Activated CD4-positive, alpha-beta T cell treated with anti-CD3 and anti-CD28 coated beads for 36 hours (primary cell): Measurements from ENCODE around the gene CPNE5. TPM values are rescaled to one million over a fixed set of nuclear protein-coding genes. Genes with fewer than 3 reads are reported as not detected.
A peak's percentile ranks its signal among the peaks of the same experiment; 100 is the strongest.

Experiments used
- ATAC-seq: fragments of 200-7000 bp; cut with Tn5 transposase; one replicate; pipeline ENCODE4 v1.10.0; 2021; ENCODE audit warnings: mild to moderate bottlenecking, moderate library complexity
- CTCF ChIA-PET: fragments of 350-600 bp; sonication (Branson Sonifier 250); formaldehyde crosslinking; loops from one replicate; lab custom pipeline; 2021; ENCODE audit warnings: antibody characterized with exemption; lab: Charles Lee
- POLR2A ChIA-PET: fragments of 350-600 bp; sonication (Branson Sonifier 250); formaldehyde crosslinking; loops from one replicate; lab custom pipeline; 2021; ENCODE audit warnings: antibody characterized with exemption, inconsistent platforms; lab: Charles Lee
- DNase-seq: peaks from one replicate; pipeline ENCODE4 v3.0.0-alpha.2; 2020
- H3K27ac Mint-ChIP-seq: one replicate; pipeline ENCODE4 v1.8.0; 2021; ENCODE audit warnings: mixed read lengths
- H3K27me3 Mint-ChIP-seq: one replicate; pipeline ENCODE4 v1.8.0; 2021; ENCODE audit warnings: mixed read lengths
- H3K36me3 Mint-ChIP-seq: one replicate; pipeline ENCODE4 v1.8.0; 2021; ENCODE audit warnings: low read depth, mixed read lengths
- H3K4me1 Mint-ChIP-seq: one replicate; pipeline ENCODE4 v1.8.0; 2021; ENCODE audit warnings: mixed read lengths
- H3K4me3 Mint-ChIP-seq: one replicate; pipeline ENCODE4 v1.8.0; 2021; ENCODE audit warnings: mild to moderate bottlenecking, moderate library complexity, mixed read lengths
- H3K9me3 Mint-ChIP-seq: one replicate; pipeline ENCODE4 v1.8.0; 2021; ENCODE audit warnings: low read depth, mixed read lengths
- intact Hi-C, 2 experiments: fragments of 100-400 bp; cut with DNase I in 1 of 2; cut with micrococcal nuclease in 1 of 2; formaldehyde crosslinking; loops; one replicate each; pipeline versions ENCODE4 v1.14.2 to v1.15.1; 2022 to 2024; cut with DNase I, micrococcal nuclease
- total RNA-seq, 2 experiments: library from RNA; stranded (reverse); gene quantifications; one replicate each; pipeline ENCODE4 v1.2.3, GENCODE V29; 2021

CPNE5 gene
- total RNA-seq, 2 experiments from 2014 or later = 1.1 to 1.3 TPM

- DNase-seq = no peak
- intact Hi-C loops = no loop called here
- no peaks in the 10 kb centered on the region for H3K9me3 Mint-ChIP-seq
- H3K27me3 Mint-ChIP-seq = peaks cover 2% of the 10 kb centered on the region
- ChIA-PET CTCF (interaction anchor here (0.6 to 7.2 kb wide), 8 partner anchors 19 to 231 kb away, joined by 3 to 152 read pairs (median 6); partner anchors contain the start of gene PI16), POLR2A (no interaction called here)
- H3K36me3 Mint-ChIP-seq = no peaks in the 10 kb centered on the region
- peaks cover 6% of the 10 kb centered on the region for H3K4me1 Mint-ChIP-seq
- H3K4me3 Mint-ChIP-seq = no peak overlapping the region
- H3K27ac Mint-ChIP-seq = no peak overlapping the region
- ATAC-seq = no peak
Observed at GRCh38 chr6:36786055-36786675, 53.1 kb downstream of the CPNE5 start.

- DNase-seq = no peak
- Mint-ChIP-seq H3K4me1 (peaks cover 6% of the 10 kb centered on the region), H3K36me3 (no peaks in the 10 kb centered on the region), H3K27ac (no peak overlapping the region), H3K27me3 (peaks cover 2% of the 10 kb centered on the region), H3K9me3 (no peaks in the 10 kb centered on the region), H3K4me3 (no peak overlapping the region)
- POLR2A ChIA-PET = no interaction called here
- CTCF ChIA-PET = interaction anchor here (0.6 to 7.2 kb wide), 12 partner anchors 11 to 1384 kb away, joined by 3 to 152 read pairs (median 4); no protein-coding TSS in a partner anchor
- intact Hi-C loops = no loop called here
- no peak for ATAC-seq
Observed at GRCh38 chr6:36784376-36784636, 54.9 kb downstream of the CPNE5 start.

- ChIA-PET POLR2A (interaction anchor here (1.8 kb wide), 1 partner anchor 15 kb away, joined by 6 read pairs; no protein-coding TSS in a partner anchor), CTCF (interaction anchor here (0.5 to 7.2 kb wide), 20 partner anchors 11 to 351 kb away, joined by 3 to 152 read pairs (median 4); no protein-coding TSS in a partner anchor)
- Mint-ChIP-seq H3K36me3 (no peaks in the 10 kb centered on the region), H3K4me1 (peaks cover 2% of the 10 kb centered on the region), H3K27me3 (peaks cover 2% of the 10 kb centered on the region), H3K4me3 (no peak overlapping the region), H3K9me3 (no peaks in the 10 kb centered on the region), H3K27ac (no peak overlapping the region)
- ATAC-seq (no peak), DNase-seq (no peak)
- intact Hi-C loops = loop anchor here in 1 of 2 experiments (2.0 kb wide), 1 partner anchor 169 kb away; no protein-coding TSS in a partner anchor
Observed at GRCh38 chr6:36783603-36784375, 55.5 kb downstream of the CPNE5 start.

- H3K4me1 Mint-ChIP-seq = no peaks in the 10 kb centered on the region
- no peak overlapping the region for H3K27ac Mint-ChIP-seq
- no peaks in the 10 kb centered on the region for H3K27me3 Mint-ChIP-seq
- no peaks in the 10 kb centered on the region for H3K9me3 Mint-ChIP-seq
- H3K4me3 Mint-ChIP-seq = no peak overlapping the region
- intact Hi-C loops = loop anchor here (1.0 to 2.0 kb wide), 3 partner anchors 15 to 167 kb away; no protein-coding TSS in a partner anchor
- CTCF ChIA-PET = interaction anchor here (0.8 to 7.2 kb wide), 19 partner anchors 9 to 441 kb away, joined by 3 to 152 read pairs (median 7); no protein-coding TSS in a partner anchor
- POLR2A ChIA-PET = interaction anchor here (1.8 kb wide), 1 partner anchor 12 kb away, joined by 6 read pairs; no protein-coding TSS in a partner anchor
- H3K36me3 Mint-ChIP-seq = no peaks in the 10 kb centered on the region
- no peak for DNase-seq
- ATAC-seq = no peak
Observed at GRCh38 chr6:36781669-36782068, 57.6 kb downstream of the CPNE5 start.

GRCh38 chr6:36780442-36781177, 58.6 kb downstream of the CPNE5 start:
- no peaks in the 10 kb centered on the region for H3K9me3 Mint-ChIP-seq
- ATAC-seq = no peak
- intact Hi-C loops = no loop called here
- DNase-seq = no peak
- H3K4me1 Mint-ChIP-seq = no peaks in the 10 kb centered on the region
- H3K27ac Mint-ChIP-seq = no peak overlapping the region
- CTCF ChIA-PET = interaction anchor here (0.6 to 7.2 kb wide), 12 partner anchors 8 to 381 kb away, joined by 3 to 52 read pairs (median 4); no protein-coding TSS in a partner anchor
- H3K27me3 Mint-ChIP-seq = no peaks in the 10 kb centered on the region
- H3K36me3 Mint-ChIP-seq = no peaks in the 10 kb centered on the region
- no peak overlapping the region for H3K4me3 Mint-ChIP-seq
- POLR2A ChIA-PET = no interaction called here

GRCh38 chr6:36779227-36779626, 60.0 kb downstream of the CPNE5 start:
- ChIA-PET CTCF (interaction anchor here (0.8 to 2.1 kb wide), 4 partner anchors 9 to 73 kb away, joined by 3 to 4 read pairs (median 4); no protein-coding TSS in a partner anchor), POLR2A (no interaction called here)
- Mint-ChIP-seq H3K36me3 (no peaks in the 10 kb centered on the region), H3K9me3 (no peaks in the 10 kb centered on the region), H3K27me3 (no peaks in the 10 kb centered on the region), H3K4me3 (no peak overlapping the region), H3K4me1 (no peaks in the 10 kb centered on the region), H3K27ac (no peak overlapping the region)
- no peak for ATAC-seq
- intact Hi-C loops = no loop called here
- no peak for DNase-seq

GRCh38 chr6:36777801-36778200, 61.4 kb downstream of the CPNE5 start:
- H3K27me3 Mint-ChIP-seq = no peaks in the 10 kb centered on the region
- H3K36me3 Mint-ChIP-seq = no peaks in the 10 kb centered on the region
- ChIA-PET POLR2A (no interaction called here), CTCF (interaction anchor here (1.1 kb wide), 1 partner anchor 74 kb away, joined by 4 read pairs; no protein-coding TSS in a partner anchor)
- intact Hi-C loops = no loop called here
- ATAC-seq (no peak), DNase-seq (no peak)
- H3K27ac Mint-ChIP-seq = no peak overlapping the region
- no peaks in the 10 kb centered on the region for H3K4me1 Mint-ChIP-seq
- H3K4me3 Mint-ChIP-seq = no peak overlapping the region
- no peaks in the 10 kb centered on the region for H3K9me3 Mint-ChIP-seq

- POLR2A ChIA-PET = no interaction called here
- Mint-ChIP-seq H3K9me3 (no peaks in the 10 kb centered on the region), H3K27ac (no peak overlapping the region), H3K36me3 (no peaks in the 10 kb centered on the region), H3K4me3 (no peak overlapping the region), H3K4me1 (no peaks in the 10 kb centered on the region), H3K27me3 (no peaks in the 10 kb centered on the region)
- intact Hi-C loops = no loop called here
- no peak for ATAC-seq
- no peak for DNase-seq
- CTCF ChIA-PET = interaction anchor here (1.3 to 1.6 kb wide), 2 partner anchors 10 to 17 kb away, joined by 3 to 6 read pairs; no protein-coding TSS in a partner anchor
Observed at GRCh38 chr6:36776167-36776566, 63.1 kb downstream of the CPNE5 start.

- ATAC-seq (no peak), DNase-seq (no peak)
- no peaks in the 10 kb centered on the region for H3K27me3 Mint-ChIP-seq
- H3K36me3 Mint-ChIP-seq = no peaks in the 10 kb centered on the region
- ChIA-PET CTCF (interaction anchor here (0.7 to 4.1 kb wide), 4 partner anchors 9 to 150 kb away, joined by 3 to 29 read pairs (median 4); no protein-coding TSS in a partner anchor), POLR2A (no interaction called here)
- peaks cover 17% of the 10 kb centered on the region for H3K4me1 Mint-ChIP-seq
- intact Hi-C loops = no loop called here
- no peak overlapping the region for H3K27ac Mint-ChIP-seq
- H3K9me3 Mint-ChIP-seq = no peaks in the 10 kb centered on the region
- no peak overlapping the region for H3K4me3 Mint-ChIP-seq
Observed at GRCh38 chr6:36774331-36774730, 64.9 kb downstream of the CPNE5 start.

- H3K4me3 Mint-ChIP-seq = no peak overlapping the region
- peak overlapping the region; percentile 12 for H3K27ac Mint-ChIP-seq
- intact Hi-C loops = no loop called here
- H3K4me1 Mint-ChIP-seq = peaks cover 26% of the 10 kb centered on the region
- POLR2A ChIA-PET = no interaction called here
- no peaks in the 10 kb centered on the region for H3K9me3 Mint-ChIP-seq
- ATAC-seq = no peak
- CTCF ChIA-PET = interaction anchor here (0.7 to 4.1 kb wide), 4 partner anchors 10 to 476 kb away, joined by 4 to 29 read pairs (median 6); no protein-coding TSS in a partner anchor
- H3K36me3 Mint-ChIP-seq = no peaks in the 10 kb centered on the region
- H3K27me3 Mint-ChIP-seq = no peaks in the 10 kb centered on the region
- DNase-seq = no peak
Observed at GRCh38 chr6:36772397-36772796, 66.8 kb downstream of the CPNE5 start.

- ATAC-seq = no peak
- peak overlapping the region; percentile 82 for H3K27ac Mint-ChIP-seq
- no peaks in the 10 kb centered on the region for H3K36me3 Mint-ChIP-seq
- CTCF ChIA-PET = interaction anchor here (4.1 to 4.8 kb wide), 2 partner anchors 12 kb away, joined by 29 to 43 read pairs; no protein-coding TSS in a partner anchor
- H3K27me3 Mint-ChIP-seq = no peaks in the 10 kb centered on the region
- peaks cover 28% of the 10 kb centered on the region for H3K4me1 Mint-ChIP-seq
- intact Hi-C loops = no loop called here
- no peak overlapping the region for H3K4me3 Mint-ChIP-seq
- DNase-seq = no peak
- POLR2A ChIA-PET = no interaction called here
- no peaks in the 10 kb centered on the region for H3K9me3 Mint-ChIP-seq
Observed at GRCh38 chr6:36771145-36771544, 68.1 kb downstream of the CPNE5 start.
